Parathyroid adenoma (tissue), 2 donors: ENCODE measurements around the gene GLB1L3.

Experiments used
- H2AFZ ChIP-seq: fragments of 300-600 bp; sonication (generic); one replicate; pipeline ENCODE4 v1.7.0; 2017; ENCODE audit warnings: antibody characterized with exemption, mild to moderate bottlenecking
- H3K27ac ChIP-seq: fragments of 300-600 bp; sonication (generic); one replicate; pipeline ENCODE4 v1.7.0; 2017
- H3K27me3 ChIP-seq: fragments of 300-600 bp; sonication (generic); one replicate; pipeline ENCODE4 v1.7.0; 2017; ENCODE audit warnings: low read length; ENCODE audit not compliant: control insufficient read depth, insufficient read depth
- H3K36me3 ChIP-seq: fragments of 300-600 bp; sonication (generic); one replicate; pipeline ENCODE4 v1.7.0; 2017; ENCODE audit warnings: low read length; ENCODE audit not compliant: control insufficient read depth, insufficient read depth
- H3K4me1 ChIP-seq: fragments of 300-600 bp; sonication (generic); one replicate; pipeline ENCODE4 v1.7.0; 2017; ENCODE audit warnings: control low read depth
- H3K4me2 ChIP-seq: fragments of 300-600 bp; sonication (generic); one replicate; pipeline ENCODE4 v1.7.0; 2017; ENCODE audit warnings: low read length
- H3K4me3 ChIP-seq: fragments of 300-600 bp; sonication (generic); one replicate; pipeline ENCODE4 v1.7.0; 2017; ENCODE audit warnings: low read depth, low read length
- H3K79me2 ChIP-seq: fragments of 300-600 bp; sonication (generic); one replicate; pipeline ENCODE4 v1.7.0; 2017; ENCODE audit warnings: control low read depth
- H3K9ac ChIP-seq: fragments of 300-600 bp; sonication (generic); one replicate; pipeline ENCODE4 v1.7.0; 2017; ENCODE audit warnings: mild to moderate bottlenecking
- H3K9me3 ChIP-seq: fragments of 300-600 bp; sonication (generic); one replicate; pipeline ENCODE4 v1.7.0; 2017; ENCODE audit warnings: low read length; ENCODE audit not compliant: control insufficient read depth
- CTCF ChIP-seq: fragments of 300-600 bp; sonication (generic); IDR thresholded peaks from one replicate; pipeline ENCODE4 v1.7.0; 2017; ENCODE audit warnings: antibody characterized with exemption, mild to moderate bottlenecking
- donor health status: primary hyperparathyroidism.

The GLB1L3 gene

GRCh38 chr11:134328433-134328832 is 52.3 kb downstream of the GLB1L3 start:
- no peaks in the 10 kb centered on the region for H3K36me3 ChIP-seq
- no peaks in the 10 kb centered on the region for H3K27me3 ChIP-seq
- no peak overlapping the region for H3K4me2 ChIP-seq
- H3K27ac ChIP-seq: no peak overlapping the region
- H3K9me3 ChIP-seq: no peaks in the 10 kb centered on the region
- H3K9ac ChIP-seq: no peak overlapping the region
- TF ChIP-seq CTCF: no peak
- no peak overlapping the region for H2AFZ ChIP-seq
- no peaks in the 10 kb centered on the region for H3K4me1 ChIP-seq
- no peak overlapping the region for H3K4me3 ChIP-seq
- no peaks in the 10 kb centered on the region for H3K79me2 ChIP-seq

GRCh38 chr11:134330611-134331353 is 54.6 kb downstream of the GLB1L3 start:
- H3K9ac ChIP-seq: no peak overlapping the region
- H3K9me3 ChIP-seq: no peaks in the 10 kb centered on the region
- no peak overlapping the region for H3K4me3 ChIP-seq
- TF ChIP-seq CTCF: no peak
- no peak overlapping the region for H3K27ac ChIP-seq
- H3K4me2 ChIP-seq: no peak overlapping the region
- no peaks in the 10 kb centered on the region for H3K4me1 ChIP-seq
- no peaks in the 10 kb centered on the region for H3K27me3 ChIP-seq
- no peaks in the 10 kb centered on the region for H3K36me3 ChIP-seq
- H3K79me2 ChIP-seq: no peaks in the 10 kb centered on the region
- peak overlapping the region; percentile 42 for H2AFZ ChIP-seq

- Histone ChIP-seq H3K4me2 (peak within 1 kb of the TSS; percentile 68), H3K4me1 (no peaks in the 10 kb centered on the region), H3K36me3 (no peaks in the 10 kb centered on the region), H3K4me3 (peak within 1 kb of the TSS; percentile 47), H3K79me2 (no peaks in the 10 kb centered on the region), H3K9me3 (no peaks in the 10 kb centered on the region), H3K27me3 (no peaks in the 10 kb centered on the region), H3K9ac (no peak within 1 kb of the TSS), H3K27ac (no peak within 1 kb of the TSS), H2AFZ (peak within 1 kb of the TSS; percentile 90)
- TF ChIP-seq CTCF: no peak
Observed at GRCh38 chr11:134331354-134332188, 55.4 kb downstream of the GLB1L3 start, which contains the start of gene GLB1L2. GLB1L2 (plus strand) TSS chr11:134331988; CDS start chr11:134332062, 74 bp downstream.

GRCh38 chr11:134332189-134332631 is 56.0 kb downstream of the GLB1L3 start:
- Histone ChIP-seq H3K27me3 (no peaks in the 10 kb centered on the region), H3K36me3 (no peaks in the 10 kb centered on the region), H3K4me3 (peak overlapping the region; percentile 47), H3K79me2 (no peaks in the 10 kb centered on the region), H3K4me1 (no peaks in the 10 kb centered on the region), H3K9me3 (no peaks in the 10 kb centered on the region), H3K9ac (no peak overlapping the region), H3K27ac (no peak overlapping the region), H3K4me2 (peak overlapping the region; percentile 68), H2AFZ (peak overlapping the region; percentile 90)
- no peak for TF ChIP-seq CTCF
